Limb (tissue), 2 donors: ENCODE results near the gene SPIN1.
"Not testable (repeated sequence)": the region's sequence is repeated elsewhere in the genome, so short reads cannot be mapped to it uniquely, and the experiment has no call there.

Experiments used
- DNase-seq, 2 donors: peaks; one replicate each; pipeline ENCODE4 v3.0.0-alpha.2; 2016; ENCODE audit errors: extremely low spot score in 2 of 2

The SPIN1 gene

GRCh38 chr9:88388203-88388885 is at the start of gene SPIN1:
TSS of gene SPIN1 (plus strand) at chr9:88388444. CDS start at chr9:88426540, 38,096 bp downstream.
- peak; percentile 84 to 95 for DNase-seq

GRCh38 chr9:88339317-88339716 is 48.9 kb upstream of the SPIN1 start:
- DNase-seq, result peak in 1 of 2 donors; percentile 28

GRCh38 chr9:88342246-88342645 is 46.0 kb upstream of the SPIN1 start:
- DNase-seq, result no peak

- no peak for DNase-seq
Observed at GRCh38 chr9:88344013-88344412, 44.2 kb upstream of the SPIN1 start.

- not testable (repeated sequence) for DNase-seq
Observed at GRCh38 chr9:88350354-88350753, 37.9 kb upstream of the SPIN1 start.

- no peak for DNase-seq
Observed at GRCh38 chr9:88355166-88355565, 33.1 kb upstream of the SPIN1 start.

- not testable (repeated sequence) for DNase-seq
Observed at GRCh38 chr9:88357250-88357649, 31.0 kb upstream of the SPIN1 start.

GRCh38 chr9:88358723-88359122 is 29.5 kb upstream of the SPIN1 start:
- no peak for DNase-seq

GRCh38 chr9:88359974-88360373 is 28.3 kb upstream of the SPIN1 start:
- no peak for DNase-seq

GRCh38 chr9:88362681-88363080 is 25.6 kb upstream of the SPIN1 start:
- DNase-seq, result no peak

GRCh38 chr9:88363661-88364060 is 24.6 kb upstream of the SPIN1 start:
- no peak for DNase-seq

- DNase-seq, result no peak
Observed at GRCh38 chr9:88364706-88365105, 23.5 kb upstream of the SPIN1 start.

GRCh38 chr9:88370346-88370745 is 17.9 kb upstream of the SPIN1 start:
- no peak for DNase-seq

- DNase-seq, result no peak
Observed at GRCh38 chr9:88372103-88372654, 16.1 kb upstream of the SPIN1 start.

- DNase-seq, result no peak
Observed at GRCh38 chr9:88373045-88373444, 15.2 kb upstream of the SPIN1 start.

GRCh38 chr9:88378317-88378716 is 9.9 kb upstream of the SPIN1 start:
- DNase-seq, result no peak

GRCh38 chr9:88379352-88379751 is 8.9 kb upstream of the SPIN1 start:
- no peak for DNase-seq

GRCh38 chr9:88380118-88380517 is 8.1 kb upstream of the SPIN1 start:
- no peak for DNase-seq

GRCh38 chr9:88381322-88381721 is 6.9 kb upstream of the SPIN1 start:
- not testable (repeated sequence) for DNase-seq

- DNase-seq, result no peak
Observed at GRCh38 chr9:88383176-88383575, 5.1 kb upstream of the SPIN1 start.

GRCh38 chr9:88386137-88386536 is 2.1 kb upstream of the SPIN1 start:
- DNase-seq, result not testable (repeated sequence)

- no peak for DNase-seq
Observed at GRCh38 chr9:88387036-88387551, 1.1 kb upstream of the SPIN1 start.

GRCh38 chr9:88387552-88388202 is 567 bp upstream of the SPIN1 start:
- DNase-seq, result peak; percentile 38 to 77
